Hippocampal formation (tissue), 2 donors: ENCODE results near the gene POTEG.
"Not testable (repeated sequence)": the region's sequence is repeated elsewhere in the genome, so short reads cannot be mapped to it uniquely, and the experiment has no call there.

Source experiments
- DNase-seq, 2 donors: peaks; one replicate each; lab custom pipeline; 2025; lab: John Stamatoyannopoulos, UW

POTEG gene

DNA sequence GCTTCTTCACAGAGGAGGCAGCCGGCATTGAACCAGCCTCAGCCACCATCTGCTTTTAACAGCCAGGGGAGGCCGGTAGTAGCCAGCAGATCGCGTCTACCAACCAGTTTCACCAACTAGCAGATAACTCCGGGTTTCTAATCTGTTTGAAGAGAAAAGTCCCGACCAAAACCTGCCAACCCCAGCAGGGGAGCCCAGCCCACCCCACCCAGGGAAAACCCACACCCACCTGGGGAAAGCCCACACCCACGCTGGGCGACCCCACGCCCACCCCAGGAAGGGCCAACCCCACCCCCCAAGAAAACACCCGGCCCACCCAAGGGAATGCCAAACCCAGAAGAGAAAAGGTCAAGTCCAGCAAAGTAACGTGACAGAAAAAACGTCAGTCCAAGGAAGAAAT, at the start of gene POTEG:
TSS of gene POTEG (minus strand) at position 101 of the 400 bp plus-strand sequence. CDS start at position 49, 52 bp downstream.
- not testable (repeated sequence) for DNase-seq

DNA sequence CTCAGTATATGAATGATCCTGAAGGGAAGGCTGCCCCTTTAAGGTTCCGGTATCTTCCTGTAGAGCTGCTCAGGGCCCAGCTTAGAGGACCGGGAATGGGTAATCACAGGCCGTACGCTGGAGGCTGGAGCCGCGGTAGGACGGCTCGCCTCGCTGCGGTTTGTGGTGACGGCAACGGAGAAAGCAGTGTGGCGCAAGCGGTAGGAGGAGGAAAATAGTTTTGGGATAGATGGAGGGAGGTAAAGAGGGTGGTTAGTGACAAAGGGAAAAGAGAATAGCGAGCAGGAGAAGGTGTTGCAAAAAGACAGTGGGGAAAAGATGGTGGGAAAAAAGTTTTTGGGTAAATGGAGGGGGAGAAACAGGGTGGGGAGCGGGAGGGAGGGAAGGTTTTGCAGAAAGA, 48.0 kb upstream of the POTEG start:
- DNase-seq, result not testable (repeated sequence)

DNA sequence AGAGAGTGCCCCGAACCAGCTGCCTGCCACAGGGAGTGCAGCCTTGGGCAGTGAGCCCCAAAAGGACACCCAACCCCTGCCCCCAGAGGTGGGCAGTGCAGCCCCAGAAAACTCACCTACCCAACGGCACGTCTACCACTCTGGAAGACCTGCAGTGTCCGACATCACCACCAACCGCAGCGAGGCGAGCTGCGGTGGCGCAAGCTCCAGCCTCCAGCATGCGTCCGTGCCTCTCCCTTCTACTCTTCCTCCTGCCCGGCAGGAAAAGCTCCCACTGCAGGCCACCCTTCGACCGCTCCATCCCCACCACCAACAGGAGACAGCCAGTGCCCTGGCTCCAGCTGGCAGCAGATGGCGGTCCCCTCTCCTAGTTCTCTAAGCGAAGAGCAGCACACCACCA, 47.3 kb upstream of the POTEG start:
- DNase-seq, result not testable (repeated sequence)

DNA sequence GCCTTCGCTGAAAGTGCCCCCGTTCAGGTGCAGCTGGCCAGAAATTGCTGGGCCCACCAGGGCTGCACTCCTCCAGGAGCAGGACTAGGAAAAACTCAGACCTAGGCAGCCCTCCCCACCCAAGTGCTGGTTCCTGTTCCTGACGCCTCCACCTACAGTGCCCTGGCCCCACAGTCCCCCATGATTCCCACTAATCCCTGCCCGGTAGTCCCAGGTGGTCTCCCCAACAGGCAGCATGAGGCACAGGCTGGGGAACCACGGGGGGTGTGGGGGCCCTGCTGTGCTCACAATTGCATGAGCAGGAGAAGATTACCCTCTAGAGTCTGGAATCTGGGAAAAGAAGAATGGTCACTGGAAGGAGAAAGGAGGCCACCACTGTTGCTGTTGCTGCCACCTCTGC, 46.4 kb upstream of the POTEG start:
- DNase-seq, result not testable (repeated sequence)

DNA sequence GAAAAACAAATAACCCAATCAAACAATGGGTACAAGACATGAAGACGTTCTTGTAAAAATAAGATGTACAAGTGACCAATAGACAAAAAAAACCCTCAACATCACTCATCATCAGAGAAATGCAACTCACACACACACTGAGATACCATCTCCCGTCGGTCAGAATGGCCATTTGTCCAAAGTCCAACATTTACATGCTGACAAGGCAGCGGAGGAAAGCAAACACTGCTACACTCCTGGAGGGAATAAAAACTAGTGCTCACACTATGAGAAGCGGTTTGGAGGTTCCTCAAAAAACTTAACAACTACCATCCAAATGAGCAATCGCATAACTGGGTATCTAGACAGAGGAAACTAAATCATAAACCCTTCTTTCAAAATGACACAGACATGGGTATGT, 11.6 kb upstream of the POTEG start:
- DNase-seq, result not testable (repeated sequence)

DNA sequence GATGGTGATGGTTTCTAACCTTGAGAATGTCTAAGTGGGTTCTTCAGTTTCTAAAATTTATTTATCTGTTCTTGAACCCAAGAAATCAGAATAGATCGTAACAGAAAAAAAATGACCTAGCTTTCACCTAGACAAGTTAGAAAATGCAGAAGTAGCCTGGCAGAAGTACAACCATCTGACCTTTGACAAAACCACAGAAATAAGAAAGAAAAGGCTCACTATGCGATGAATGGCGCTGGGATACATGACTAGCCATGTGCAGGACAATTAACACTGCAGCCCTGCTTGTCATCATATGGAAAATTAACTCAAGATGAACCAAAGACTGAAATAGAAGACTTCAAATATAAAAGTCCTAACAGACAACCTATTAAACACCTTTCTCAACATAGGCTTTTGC, 5.7 kb upstream of the POTEG start:
- DNase-seq, result not testable (repeated sequence)

DNA sequence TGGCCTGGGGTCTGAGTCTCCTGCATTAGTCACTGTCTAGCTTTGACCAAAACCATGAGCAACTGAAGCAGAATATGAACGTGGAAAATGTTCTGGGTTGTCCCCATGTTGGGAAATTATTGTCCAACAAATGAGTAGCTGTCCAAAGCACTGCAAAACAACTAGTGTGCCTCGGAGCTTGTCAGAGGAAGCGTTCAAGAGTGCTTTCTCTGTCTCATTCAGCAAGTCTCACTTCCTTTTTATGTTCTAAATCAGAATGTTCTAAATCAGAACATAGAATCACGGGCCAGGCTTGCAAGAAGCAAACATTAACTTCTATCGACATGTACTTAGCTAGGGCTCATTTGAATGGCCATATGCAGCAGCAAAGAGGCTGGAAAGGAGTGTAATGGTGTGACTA, 5.1 kb upstream of the POTEG start:
- DNase-seq, result not testable (repeated sequence)

DNA sequence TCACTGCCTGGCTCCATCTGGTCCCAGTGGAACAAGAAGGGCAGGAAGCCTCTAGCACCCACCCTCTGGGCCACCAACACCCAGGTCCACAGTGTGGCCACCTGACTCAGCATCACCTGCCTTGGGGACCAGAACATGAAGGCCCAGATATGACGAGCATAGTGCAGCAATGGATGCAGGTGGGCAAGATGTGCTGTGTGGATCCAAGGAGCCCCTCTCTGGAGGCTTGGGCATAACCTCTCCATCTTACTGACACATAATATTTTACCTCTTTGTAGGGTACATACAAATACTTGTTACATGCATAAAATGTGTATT, 2.9 kb upstream of the POTEG start:
- not testable (repeated sequence) for DNase-seq

DNA sequence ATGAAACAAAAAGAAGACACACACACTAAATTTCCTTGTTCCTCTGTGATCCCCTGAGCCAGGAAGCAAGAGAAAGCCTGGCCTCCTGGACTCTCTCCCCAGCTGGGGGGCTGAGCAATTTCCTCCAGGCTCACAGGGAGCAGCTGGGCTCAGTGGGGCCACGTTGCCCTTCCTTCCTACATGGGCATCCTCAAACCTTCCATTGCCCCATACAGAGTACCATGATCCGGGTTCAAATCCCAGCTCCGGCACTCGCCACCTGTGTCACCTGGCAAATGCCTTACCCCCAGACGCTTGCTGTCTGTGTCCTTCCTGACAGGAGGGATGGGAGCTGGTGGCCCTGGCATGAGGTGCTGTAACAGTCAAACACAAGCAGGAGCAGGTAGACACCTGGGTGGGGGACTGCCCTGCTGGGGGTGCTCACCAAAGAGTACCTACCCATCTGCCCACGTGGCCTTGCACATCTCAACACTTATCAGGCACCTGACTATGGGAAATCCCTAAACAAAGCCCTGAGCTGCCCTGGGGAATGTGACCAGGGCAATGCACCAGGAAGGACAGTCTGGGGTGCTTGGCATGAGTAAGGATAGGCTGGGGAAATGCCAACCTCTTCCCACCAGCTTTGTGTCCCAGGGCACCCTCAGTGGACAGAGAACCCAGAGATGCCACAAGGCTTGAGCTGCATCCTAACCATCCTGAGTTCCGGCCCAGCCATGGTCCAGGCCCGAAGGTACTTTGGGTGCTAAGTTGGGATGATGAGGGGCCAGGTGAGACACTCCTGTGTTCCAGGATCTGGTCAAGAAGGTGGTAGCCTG, 2.4 kb upstream of the POTEG start:
- not testable (repeated sequence) for DNase-seq

DNA sequence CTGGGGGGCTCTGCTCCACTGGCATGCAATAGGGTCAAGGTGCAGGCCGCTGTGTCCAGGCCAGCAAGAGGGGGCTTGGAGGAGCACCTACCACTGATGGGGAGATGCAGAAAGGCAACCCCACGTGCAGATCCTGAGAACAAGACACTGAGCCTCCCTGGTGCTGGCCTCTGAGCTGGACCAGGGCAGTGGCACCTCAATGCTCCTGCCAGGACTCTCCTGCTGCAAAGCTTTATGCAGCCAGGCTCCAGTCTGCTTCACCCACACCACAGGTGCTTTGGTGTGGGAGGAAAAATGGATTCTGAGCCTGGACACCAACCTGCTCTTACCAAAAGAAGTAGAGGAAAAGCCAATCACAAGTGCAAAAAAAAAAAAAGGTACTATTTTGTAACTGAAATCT, 1.7 kb upstream of the POTEG start:
- DNase-seq, result not testable (repeated sequence)

DNA sequence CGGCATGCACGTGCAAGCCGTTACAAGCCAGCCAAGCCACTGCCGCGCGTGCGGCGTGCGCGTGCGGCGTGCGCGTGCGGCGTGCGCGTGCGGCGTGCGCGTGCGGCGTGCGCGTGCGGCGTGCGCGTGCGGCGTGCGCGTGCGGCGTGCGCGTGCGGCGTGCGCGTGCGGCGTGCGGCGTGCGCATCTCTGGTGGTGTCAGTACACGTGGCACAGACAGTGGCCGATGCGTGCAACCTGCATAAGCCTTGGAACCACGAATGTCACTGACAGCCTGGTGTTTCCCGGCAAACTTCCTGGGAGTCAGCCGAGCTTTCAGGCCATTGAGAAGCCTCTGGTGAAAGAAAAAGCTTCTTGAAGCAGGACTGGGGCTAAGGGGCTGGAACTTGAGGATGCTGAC, 750 bp upstream of the POTEG start:
- not testable (repeated sequence) for DNase-seq

DNA sequence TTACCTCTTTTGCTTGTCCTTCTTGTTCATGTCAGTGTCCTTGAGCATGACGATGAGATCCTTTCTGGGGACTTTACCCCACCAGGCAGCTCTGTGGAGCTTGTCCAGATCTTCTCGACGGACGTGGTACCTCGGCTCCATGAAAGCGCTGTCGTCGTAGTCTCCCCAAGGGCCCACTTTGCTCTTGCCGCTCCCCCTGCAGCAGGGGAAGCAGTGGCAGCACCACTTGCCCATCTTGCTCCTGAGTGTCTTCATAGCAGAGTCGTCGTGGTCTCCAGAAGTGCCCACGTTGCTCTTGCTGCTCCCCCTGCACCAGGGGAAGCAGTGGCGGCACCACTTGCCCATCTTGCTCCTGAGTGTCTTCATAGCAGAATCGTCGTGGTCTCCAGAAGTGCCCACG, 376 bp downstream of the POTEG start:
- DNase-seq, result not testable (repeated sequence)

DNA sequence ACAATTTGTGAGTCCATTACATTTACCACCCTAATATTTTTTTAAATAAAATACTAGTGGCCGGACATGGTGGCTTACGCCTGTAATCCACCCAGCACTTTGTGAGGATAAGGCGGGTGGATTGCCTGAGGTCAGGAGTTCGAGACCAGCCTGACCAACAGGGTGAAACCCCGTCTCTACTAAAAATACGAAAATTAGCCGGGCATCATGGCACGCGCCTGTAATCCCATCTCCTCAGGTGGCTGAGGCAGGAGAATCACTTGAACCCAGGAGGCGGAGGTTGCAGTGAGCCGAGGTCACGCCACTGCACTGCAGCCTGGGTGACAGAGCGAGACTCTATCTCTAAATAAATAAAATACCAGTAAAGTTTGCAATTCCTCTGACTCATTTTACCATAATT, 25.6 kb downstream of the POTEG start:
- DNase-seq, result not testable (repeated sequence)

DNA sequence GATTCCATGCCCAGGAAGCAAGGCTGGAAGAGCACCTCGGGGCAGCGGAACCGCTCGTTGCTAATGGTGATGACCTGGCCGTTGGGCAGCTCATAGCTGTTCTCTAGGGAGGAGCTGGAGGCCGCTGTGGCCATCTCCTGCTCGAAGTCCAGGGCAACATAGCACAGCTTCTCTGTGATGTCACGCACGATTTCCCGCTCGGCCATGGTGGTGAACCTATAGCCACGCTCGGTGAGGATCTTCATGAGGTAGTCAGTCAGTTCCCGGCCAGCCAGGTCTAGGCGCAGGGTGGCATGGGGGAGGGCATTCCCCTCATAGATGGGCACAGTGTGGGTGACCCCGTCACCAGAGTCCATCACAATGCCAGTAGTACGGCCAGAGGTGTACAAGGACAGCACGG, 32.0 kb downstream of the POTEG start:
- not testable (repeated sequence) for DNase-seq

DNA sequence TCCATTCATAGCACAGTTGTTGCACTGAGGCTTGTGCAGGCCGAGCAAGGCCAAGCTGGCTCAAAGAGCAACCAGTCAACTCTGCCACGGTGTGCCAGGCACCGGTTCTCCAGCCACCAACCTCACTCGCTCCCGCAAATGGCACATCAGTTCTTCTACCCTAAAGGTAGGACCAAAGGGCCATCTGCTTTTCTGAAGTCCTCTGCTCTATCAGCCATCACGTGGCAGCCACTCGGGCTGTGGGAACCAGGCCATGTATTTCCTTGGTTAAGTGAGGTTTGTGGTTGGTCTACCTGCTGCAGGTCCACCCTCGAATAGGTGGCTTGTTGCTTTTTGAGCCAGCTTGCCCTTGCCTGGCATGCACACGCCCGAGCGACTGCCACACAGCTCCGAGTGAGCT, 39.4 kb downstream of the POTEG start:
- not testable (repeated sequence) for DNase-seq

DNA sequence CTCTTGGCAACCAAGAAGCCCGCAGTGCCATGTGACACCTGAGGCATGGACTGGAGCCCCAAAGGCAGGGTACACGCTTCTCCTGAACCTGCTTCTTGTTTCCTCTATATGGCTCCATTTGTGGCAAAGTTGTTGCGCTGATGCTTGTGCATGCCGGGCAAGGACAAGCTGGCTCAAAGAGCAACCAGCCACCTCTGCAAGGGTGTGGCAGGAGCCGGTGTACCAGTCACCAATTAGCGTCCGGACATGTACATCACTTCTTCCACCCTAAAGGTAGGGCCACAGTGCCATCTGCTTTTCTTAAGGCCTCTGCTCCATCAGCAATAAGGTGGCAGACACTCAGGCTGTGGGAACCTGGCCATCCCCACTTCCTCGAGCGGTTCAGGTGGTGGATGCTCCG, 43.9 kb downstream of the POTEG start:
- not testable (repeated sequence) for DNase-seq

DNA sequence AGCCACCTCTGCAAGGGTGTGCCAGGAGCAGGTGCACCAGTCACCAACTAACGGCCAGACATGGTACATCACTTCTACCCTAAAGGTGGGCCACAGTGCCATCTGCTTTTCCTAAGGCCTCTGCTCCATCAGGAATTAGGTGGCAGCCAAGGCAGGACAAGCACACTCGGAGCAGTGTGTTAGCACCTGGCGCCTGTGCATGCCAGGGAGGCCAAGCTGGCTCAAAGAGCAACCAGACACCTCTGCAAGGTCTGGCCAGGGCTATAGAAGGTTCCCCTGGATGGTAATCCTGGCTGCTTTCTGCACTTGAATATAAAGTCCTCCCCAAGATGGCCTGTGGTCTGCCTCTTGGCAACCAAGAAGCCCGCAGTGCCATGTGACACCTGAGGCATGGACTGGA, 45.4 kb downstream of the POTEG start:
- DNase-seq, result not testable (repeated sequence)

DNA sequence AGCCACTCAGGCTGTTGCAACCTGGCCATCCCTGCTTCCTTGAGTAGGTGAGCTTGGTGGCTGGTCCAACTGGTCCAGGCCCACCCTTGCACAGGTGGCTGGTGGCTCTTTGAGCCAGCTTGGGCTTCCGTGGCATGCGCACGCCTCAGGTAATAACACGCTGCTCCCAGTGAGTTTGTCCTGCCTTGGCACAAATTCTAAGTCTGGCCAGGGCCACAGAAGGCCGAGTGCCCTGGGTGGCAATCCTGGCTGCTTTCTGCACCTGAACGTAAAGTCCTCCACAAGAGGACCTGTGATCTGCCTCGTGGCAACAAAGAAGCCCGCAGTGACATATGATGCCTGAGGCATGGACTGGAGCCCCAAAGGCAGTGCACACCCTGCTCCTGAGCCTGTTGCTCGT, 47.1 kb downstream of the POTEG start:
- DNase-seq, result not testable (repeated sequence)

DNA sequence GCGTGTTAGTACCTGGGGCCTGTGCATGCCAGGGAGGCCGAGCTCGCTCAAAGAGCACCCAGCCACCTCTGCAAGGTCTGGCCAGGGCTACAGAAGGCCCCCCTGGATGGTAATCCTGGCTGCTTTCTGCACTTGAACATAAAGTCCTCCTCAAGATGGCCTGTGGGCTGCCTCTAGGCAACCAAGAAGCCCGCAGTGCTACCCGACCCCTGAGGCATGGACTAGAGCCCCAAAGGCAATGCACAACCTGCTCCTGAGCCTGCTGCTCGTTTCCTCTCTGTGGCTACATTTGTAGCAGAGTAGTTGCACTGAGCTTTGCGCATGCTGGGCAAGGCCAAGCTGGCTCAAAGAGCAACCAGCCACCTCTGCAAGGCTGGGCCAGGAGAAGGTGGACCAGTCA, 47.8 kb downstream of the POTEG start:
- not testable (repeated sequence) for DNase-seq

DNA sequence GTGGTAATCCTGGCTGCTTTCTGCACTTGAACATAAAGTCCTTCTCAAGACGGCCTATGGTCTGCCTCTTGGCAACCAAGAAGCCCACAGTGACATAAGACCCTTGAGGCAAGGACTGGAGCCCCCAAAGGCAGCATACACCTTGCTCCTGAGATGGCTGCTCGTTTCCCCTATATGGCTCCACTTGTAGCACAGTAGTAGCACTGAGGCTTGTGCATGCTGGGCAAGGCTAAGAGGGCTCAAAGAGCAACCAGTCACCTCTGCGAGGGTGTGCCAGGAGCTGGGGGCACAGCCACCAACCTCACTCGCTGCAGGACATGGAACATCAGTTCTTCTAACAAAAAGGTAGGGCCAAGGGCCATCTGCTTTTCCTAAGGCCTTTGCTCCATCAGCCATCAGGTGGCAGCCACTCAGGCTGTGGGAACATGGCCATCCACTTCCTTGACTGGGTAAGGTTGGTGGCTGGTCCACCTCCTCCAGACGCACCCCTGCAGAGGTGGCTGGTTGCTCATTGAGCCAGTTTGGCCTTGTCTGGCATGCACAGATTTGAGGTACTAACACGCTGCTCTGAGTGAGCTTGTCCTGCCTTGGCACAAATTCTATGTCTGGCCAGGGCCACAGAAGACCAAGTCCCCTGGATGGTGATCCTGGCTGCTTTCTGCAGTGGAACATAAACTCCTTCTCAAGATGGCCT, 49.9 kb downstream of the POTEG start:
- not testable (repeated sequence) for DNase-seq

DNA sequence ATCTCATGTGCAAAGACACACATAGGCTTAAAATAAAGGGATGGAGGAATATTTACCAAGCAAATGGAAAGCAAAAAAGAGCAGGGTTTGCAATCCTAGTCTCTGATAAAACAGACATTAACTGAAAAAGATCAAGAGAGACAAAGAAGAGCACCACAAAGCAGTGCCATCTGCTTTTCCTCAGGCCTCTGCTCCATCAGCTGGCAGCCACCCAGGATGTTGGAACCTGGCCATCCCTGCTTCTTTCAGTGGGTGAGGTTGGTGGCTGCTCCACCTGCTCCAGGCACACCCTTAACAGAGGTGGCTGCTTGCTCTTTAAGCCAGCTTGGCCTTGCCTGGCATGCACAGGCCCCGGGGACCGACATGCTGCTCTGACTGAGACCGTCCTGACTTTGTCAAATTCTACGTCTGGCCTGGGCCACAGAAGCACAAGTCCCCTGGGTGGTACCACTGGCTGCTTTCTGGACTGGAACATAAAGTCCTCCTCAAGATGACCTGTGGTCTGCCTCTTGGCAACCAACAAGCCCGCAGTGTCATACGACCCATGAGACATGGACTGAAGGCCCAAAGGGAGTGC, 51.0 kb downstream of the POTEG start:
- not testable (repeated sequence) for DNase-seq

DNA sequence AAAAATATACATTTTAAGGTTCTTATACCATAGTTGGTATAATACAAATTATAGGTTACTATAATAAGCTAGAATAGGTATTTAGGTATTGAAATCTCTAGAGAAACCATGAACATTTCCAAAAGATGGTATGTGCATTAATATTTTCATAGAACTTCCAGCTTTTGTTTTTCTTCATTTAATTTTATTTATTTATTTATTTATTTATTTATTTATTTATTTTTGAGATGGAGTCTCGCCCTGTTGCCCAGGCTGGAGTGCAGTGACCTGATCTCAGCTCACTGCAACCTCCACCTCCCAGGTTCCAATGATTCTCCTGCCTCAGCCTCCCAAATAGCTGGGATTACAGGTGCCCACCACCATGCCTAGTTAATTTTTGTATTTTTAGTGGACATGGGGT, 54.0 kb downstream of the POTEG start:
- not testable (repeated sequence) for DNase-seq

DNA sequence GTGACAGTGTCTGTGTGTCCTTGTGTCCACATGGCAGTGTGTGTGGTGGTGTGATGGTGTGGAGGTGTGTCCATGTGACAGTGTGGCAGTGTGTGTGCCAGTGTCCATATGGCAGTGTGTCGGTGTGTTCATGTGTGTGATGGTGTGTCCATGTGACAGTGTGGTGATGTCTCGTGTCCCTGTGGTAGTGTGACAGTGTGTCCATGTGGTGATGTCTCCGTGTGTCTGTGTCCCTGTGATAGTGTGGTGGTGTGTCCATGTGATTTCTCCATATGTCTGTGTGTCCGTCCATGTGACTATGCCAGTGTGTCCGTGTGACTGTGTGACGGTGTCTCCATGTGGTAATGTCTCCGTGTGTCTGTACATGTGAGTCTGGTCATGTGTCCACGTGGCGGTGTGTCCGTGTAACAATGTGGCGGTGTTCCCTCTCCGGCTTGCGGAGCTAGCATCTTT, 59.7 kb downstream of the POTEG start:
- DNase-seq, result not testable (repeated sequence)
